HuH-7 (cell line): ENCODE data around the gene OR2G3.
A peak's percentile ranks its signal among the peaks of the same experiment; 100 is the strongest.

ENCODE experiments used
- DNase-seq: peaks from one replicate; pipeline ENCODE4 v3.0.0; 2011; ENCODE audit warnings: low spot score

OR2G3 gene

DNA sequence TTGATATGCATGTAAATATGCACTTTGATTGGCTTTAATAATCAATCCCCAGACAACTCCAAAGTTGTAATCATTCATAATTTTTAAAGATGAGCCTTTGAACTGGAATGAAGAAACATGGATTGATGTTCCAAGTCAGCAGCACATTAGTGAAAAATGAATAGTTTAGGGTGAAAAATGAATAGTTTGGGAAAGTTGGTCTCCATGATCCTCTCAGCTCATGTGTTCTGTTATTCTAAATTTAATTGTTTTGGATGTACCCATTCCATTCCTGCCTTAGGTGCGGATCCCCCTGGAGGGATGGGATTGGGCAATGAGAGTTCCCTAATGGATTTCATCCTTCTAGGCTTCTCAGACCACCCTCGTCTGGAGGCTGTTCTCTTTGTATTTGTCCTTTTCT, at the start of gene OR2G3:
Gene OR2G3, plus strand, starts transcription at position 301 of the 400 bp plus-strand sequence. Its CDS starts 0 bp downstream, at position 301.
- DNase-seq: no peak

DNA sequence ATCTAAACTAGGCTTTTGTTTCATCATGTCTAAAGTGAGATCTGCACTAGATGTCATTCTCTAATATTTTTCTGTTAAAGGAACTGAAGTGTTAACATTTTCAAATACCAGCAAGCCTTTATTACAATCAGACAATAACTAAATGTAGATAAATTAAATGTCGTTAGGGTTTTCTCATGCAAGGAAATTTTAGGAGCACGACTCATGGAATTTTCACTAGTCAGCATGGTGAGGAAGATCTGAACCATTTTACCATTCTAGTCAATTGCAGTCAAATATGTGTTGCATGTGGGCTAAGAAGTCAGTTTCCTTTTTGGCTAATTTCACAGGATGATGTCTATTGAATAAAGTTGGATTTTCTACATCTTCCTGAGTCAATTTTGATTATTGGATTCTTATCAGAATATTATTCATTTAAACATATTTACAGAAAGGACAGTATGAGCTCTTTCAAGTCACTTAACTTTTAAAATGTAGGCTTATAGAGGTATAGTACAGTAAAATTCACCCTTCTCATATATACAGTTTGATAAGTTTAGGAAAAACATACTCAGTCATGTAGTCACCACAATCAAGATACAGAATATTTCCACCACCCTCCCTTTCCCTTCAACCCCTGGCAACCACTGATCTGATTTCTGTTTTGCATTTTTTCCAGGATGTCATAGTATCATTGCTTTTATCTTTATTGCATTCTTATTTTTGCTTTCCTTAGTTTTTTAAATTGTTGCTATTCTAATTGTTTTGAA, 47.3 kb upstream of the OR2G3 start:
- DNase-seq: no peak

DNA sequence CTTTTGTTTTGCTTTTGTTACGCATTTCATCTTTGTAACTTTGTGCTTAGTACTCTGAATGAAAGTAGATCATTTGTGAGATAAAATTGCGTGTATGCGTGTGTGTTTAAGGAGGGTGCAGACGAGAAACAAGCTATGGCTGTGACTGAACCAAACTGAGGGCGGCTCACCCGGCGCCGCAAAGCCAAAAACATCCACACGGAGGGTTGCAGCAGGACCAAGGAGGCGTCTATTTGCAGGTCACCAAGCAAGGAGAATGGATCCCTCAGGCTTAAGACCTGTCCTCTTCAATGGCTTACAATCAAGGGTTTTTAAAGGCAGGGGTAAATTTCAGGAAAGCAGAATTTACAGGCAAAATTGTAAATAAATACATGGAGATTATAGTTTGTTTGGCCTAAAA, 43.7 kb upstream of the OR2G3 start:
- DNase-seq: no peak

DNA sequence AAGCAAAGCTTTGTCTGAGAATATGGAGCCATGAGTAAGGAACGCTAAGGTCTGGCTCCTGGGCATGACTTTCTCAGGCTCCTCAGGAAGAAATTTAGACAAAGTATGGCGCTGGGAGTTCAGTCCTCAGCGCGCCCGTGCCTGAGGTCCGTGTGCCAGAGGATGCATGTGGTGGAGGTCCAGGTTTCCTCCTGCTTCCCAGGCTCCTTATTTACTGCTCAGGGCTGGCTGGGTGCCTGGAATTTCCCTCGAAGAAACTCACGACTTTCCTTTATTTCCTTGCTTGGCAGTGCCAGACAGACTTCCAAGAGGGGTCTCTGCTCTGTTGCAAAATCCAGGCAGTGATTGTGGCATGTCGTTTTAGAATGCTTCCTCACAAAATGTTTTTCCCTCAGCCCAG, 43.2 kb upstream of the OR2G3 start:
- no peak for DNase-seq

DNA sequence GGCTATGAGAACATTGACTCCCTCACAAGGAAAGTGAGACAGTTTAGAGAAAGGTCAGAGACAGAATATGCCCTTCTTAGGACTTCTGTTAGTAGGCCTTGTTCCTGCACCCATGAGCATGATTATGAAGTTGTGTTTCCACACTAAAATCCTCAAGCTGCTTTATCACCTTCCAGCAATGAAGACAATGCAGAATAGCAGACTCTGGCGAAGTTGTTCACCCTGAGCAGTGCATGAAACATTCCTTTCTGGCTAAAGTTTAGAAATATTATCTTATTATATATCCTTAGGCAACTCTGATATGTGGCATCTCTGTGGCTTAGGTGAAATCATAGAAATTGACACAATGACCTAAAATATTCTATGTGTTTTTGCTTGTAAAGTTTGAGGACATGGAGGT, 31.1 kb upstream of the OR2G3 start:
- DNase-seq: no peak

DNA sequence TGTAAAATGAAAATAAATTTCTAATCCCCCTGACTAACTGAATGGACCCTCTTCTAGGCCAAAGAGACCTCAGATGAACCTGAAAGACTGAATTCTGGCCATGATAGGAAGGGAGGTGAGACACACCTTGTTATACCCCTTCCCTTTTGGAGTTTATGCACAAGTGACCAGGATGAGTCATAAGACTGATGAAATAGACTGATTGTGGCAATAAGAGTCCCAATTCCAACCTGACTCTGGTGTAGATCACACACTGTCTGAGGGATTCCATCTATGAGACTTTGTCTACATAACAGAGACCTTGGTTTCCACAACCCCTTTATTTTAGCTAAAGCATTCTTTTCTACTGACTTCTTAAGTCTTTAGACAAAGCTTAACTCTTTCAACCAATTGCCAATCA, 30.7 kb upstream of the OR2G3 start:
- no peak for DNase-seq

DNA sequence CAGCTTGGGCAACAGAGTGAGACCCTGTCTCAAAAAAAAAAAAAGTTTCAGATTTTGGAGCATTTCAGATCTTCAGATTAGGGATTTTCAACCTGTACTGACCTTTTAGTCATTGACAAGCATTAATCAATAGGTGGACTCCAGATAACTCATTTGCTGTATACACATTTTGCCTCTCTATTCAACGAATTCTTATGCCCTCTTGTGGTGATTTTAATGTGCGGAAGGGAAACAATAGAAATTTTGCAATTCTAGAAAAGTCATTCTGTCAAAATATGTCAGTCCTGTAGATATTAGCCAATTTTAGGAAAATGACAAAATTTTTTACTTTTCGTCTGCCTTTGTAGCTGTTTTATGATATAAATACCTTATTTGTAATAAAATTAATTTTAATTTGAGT, 28.9 kb upstream of the OR2G3 start:
- peak; percentile 9 for DNase-seq

DNA sequence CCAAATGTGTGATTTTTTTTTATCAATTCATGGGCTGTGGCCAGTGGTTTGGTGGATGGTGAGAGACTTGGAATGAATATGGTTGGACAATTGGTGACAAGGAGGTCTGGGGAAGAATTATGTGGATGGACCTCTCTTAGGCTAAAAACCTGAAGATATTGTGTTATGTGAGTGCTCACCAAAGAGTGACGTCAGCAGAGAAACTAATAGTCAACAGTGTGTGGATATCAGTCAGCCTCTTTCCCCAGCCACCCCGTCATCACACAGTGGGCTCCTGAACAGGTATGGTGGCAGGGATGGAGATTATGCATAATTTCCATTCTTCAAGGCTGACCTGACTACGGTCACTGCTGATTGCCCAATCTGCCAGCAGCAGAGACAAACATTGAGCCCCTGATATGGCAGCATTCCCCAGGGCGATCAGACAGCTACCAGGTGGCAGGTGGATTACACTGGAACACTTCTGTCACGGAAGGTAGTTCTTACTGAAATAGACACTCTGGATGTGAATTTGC, 26.4 kb upstream of the OR2G3 start:
- DNase-seq: no peak

DNA sequence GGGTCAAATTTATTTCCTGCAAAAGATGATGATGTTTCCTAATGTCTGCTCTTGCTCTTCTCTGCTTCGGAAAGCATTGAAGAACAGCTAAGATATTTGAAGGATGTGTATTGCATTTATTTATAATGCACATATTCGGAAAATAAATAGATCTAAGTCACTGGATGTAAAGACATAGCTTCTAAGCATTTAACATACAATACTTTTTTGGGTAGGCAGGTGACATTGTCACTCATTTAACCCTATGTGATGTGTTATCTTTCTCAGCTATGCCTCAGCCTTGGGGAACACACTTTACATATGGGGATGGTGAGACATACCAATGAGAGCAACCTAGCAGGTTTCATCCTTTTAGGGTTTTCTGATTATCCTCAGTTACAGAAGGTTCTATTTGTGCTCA, 17.3 kb upstream of the OR2G3 start, which contains the start of gene OR2G2:
Gene OR2G2, plus strand, starts transcription at position 301 of the 400 bp plus-strand sequence. Its CDS starts 0 bp downstream, at position 301.
- no peak for DNase-seq

DNA sequence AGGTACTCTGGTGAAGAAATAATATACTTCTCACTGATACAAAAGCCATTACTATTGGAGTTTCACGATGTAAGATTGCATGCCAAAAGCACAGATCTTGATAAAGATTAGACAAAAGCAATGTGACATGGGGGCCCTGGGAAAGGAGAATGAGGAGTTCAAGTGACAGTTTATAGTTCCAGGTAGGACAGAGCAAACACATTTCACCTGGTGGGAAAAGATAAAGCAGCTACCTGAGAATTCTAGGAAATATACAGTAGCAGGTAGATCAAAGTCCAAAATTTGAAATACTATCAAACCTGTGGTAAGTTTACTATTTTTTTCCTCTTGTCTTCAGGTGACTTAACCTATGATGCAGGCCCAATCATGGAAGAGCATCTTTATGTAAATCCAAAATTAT, 8.0 kb downstream of the OR2G3 start:
- DNase-seq: no peak

DNA sequence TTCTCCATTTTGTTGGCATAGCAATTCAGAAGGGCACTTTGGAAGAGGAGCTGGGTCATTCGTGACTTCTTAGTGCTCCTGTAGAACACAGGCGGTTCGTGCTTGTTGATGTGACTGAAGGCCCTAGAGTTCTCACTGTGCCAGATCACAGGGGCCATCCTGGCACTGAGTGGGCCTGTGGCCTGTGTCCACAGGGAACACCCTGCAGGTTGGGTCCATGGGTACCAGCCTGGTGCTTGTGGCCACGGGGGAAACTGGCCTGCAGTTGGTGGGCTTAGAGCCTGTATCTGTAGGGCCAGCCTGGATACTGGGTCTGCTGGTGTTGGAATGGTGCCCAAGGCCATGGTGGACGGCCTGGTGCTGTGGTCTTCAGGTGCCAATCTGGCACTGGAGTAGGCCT, 9.2 kb downstream of the OR2G3 start:
- DNase-seq: no peak

DNA sequence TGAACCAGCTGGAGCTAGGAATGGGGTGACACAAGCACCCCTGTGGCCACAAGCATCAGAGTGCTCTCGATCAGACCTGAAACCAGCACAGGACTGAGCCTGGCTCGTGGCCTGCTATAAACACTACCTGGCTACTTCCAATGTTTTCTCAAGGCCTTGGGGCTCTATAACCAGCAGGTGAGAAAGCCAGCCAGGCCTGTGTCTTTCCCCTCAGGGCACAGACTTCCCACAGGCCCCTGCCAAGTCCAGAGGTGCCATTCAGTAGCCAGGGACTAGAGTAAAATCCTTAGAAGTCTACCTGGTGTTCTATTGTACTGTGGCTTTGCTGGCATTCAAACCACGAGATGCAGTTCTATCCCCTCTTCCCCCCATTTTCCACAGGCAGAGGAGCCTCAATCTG, 22.6 kb downstream of the OR2G3 start:
- no peak for DNase-seq

DNA sequence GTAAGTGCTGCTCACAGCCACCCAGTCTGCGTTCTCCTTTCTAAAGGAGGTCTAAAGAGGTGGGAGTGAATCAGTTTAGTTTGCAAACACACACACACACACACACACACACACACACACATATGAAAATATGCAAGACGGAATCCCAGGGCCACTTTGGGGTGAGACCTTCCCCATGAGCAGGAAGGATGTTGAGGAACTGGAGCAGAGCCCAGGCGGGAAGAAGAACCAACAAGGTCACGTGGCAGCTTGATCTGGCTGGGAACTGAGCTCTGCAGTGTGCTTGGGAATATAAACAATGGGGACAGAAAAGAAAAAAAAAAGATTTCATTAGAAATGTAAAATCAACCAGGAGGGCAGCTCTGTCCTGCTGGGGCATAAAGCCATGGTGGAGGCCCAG, 32.6 kb downstream of the OR2G3 start:
- DNase-seq: no peak

DNA sequence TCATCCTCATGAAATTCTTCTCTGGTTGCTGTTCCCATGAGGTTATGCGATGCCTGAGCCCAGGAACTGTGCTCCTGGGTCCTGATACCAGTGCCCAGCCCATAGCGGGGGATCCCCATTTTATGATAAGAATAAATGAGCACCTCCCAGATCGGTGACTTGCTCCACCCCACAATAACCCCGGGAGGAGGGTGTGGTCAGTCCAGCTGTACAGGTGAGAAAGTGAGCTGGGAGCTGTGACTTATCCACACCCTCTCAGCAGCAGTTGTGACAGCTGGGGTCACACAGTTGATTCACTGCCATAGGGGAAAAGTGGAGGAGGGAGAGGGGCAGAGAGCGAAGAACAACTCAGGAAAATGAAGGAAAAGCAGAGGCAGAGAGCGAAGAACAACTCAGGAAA, 33.4 kb downstream of the OR2G3 start:
- no peak for DNase-seq

DNA sequence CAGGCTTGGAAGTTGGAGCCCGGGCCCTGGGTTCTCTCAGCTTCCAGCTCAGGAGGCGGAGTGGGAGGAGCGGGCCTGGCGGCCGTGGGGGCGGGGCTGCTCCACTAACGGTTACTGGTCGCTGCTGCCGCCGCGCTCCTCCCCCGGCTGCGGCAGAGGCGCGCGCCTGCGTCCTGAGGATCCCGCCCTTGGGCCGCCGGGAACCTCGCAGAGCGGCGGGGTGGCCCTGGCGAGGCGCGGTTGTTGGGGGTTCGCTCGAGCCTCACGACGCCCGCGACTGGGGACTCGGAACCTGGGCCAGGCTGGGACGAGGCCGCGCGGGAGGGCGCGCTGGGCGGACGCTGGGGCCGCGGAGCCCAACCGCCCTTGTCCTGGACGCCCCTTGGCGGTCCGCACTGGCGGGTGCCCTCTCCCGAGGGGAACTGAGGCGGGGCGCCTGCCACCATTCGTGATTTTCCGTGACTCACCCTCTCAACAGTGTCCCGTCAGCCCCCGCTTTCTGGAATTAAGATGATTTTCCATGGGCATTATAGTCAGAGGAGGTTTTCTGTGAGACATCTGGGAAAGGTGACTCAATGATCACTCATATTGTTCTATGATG, 34.1 kb downstream of the OR2G3 start:
- no peak for DNase-seq

DNA sequence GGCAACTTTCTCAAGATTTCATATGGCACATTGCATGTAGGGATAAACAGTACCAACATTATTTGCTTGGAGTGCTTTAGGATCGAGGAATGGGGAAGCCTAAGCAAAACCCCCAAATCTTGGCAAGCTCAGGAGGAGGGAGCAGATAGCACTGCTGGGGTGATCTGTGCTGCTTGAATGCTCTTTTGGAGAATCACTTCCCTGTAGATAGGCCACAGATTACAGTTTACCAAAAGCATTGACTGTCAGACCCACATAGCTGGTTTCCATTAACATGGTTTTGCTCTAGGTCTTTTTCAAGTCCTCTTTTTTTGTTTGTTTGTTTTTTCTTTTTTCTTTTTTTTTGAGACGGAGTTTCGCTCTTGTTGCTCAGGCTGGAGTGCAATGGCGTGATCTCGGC, 37.4 kb downstream of the OR2G3 start:
- DNase-seq: no peak

DNA sequence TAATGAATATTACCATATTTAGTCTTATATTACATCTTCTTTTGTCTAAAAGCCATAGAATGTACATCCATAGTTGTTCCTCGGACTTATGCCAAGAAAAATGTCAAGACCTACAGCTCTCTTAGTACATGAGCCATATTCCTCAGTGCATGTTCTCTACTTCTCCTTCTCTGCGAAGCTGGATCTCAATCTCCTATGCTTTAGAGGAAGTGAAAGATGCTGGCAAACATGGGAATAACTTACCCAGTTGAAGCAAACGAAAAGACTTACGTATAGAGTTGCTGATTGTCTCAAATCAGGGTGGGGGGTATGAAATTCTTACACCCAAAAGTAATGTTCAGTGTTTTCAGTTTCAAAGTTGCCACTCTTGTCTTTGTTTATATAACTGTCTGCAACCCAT, 41.5 kb downstream of the OR2G3 start:
- no peak for DNase-seq

DNA sequence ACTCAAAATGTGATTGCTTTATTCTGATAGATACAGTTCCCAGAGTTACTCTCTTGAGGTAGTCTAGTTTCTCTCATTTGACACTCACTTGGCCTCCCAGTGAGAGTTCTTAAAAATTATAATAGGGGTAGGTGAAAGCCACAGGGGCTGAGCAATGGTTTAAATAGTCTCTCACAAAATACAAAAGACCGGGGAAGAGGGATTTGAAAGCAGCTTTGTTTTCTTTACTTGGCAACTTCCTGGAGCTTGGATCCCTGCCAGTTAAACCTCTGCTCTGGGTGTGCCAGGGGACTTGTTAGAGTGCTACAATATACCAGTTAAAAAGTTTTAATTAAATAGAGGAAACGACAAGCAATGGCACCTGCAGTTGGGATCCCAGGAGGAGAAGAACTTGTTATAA, 42.5 kb downstream of the OR2G3 start:
- no peak for DNase-seq

DNA sequence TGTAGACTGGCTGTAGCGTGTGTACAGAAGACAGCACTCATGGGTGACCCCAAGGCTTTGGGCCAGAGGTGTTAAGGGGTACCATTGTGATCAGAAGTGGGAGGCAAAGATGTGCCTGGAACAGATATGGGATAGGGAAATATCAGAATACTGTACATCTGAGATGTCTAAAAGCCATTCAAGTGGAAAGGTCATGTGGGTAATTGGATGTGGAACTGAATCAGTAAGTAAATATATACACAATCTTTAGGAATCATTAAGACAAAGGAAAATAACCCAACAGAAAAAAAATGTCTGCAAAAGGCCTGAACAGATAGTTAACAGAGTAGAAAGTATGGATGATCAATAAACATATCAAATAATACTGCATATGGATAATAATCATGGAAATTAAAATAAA, 47.7 kb downstream of the OR2G3 start:
- no peak for DNase-seq
